ENCODE measurements around the gene TNPO3.
"Not testable (repeated sequence)": the region's sequence is repeated elsewhere in the genome, so short reads cannot be mapped to it uniquely, and the experiment has no call there.

Gene TNPO3

DNA sequence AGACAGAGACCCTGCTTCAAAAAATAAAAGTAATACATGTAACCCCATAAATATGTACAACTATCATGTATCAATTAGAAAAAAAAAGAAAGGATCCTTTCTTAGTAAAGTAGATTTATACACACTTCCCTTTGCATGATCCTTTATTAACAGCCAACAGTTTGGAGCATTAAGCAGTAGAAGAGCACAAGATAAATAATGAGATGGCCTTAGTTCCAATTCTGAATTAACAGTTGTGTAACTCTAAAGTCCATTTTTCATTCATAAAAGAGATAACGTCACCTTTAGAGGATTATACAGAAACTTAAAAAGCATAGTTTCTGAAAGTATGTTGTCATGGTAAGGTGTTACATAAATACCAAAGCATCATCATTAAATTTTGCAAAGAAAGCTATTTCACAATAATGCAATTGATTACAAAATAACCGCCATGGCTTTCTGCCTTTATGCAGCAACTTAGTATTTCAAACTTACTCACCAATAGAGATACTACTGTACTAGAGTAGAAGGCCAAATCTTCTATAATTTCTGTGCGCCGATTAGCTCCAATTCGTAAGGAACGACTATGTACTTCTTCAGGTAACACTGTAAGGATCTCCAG is 40.3 kb downstream of the TNPO3 start:
- no peak for DNase-seq (ENCODE audit: low read depth in 2 of 2)

DNA sequence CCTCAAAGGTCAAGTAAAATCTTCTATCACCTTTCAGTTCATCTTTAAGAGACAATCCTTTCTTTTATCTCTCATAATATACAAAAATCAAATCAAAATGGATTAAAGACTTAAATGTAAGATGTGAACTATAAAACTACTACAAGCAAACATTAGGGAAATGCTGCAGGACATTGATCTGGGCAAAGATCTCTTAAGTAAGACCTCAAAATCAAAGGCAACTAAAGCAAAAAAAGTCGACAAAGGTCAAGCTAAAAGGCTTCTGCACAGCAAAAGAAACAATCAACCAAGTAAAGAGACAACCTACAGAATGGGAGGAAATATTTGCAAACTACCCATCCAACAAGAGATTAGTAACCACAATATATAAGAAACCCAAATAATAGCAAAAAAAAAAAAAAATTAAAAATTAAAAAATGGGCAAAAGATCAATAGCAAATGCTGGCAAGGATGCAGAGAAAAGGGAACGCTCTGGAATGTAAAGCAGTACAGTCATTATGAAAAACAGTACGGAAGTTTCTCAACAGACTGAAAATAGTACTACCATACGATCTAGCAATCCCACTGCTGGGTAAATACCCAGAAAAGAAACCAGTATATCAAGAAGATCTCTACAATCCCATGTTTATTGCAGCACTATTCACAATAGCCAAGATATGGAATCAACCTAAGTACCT is 41.7 kb downstream of the TNPO3 start:
- DNase-seq (ENCODE audit: low read depth in 2 of 2), result no peak

DNA sequence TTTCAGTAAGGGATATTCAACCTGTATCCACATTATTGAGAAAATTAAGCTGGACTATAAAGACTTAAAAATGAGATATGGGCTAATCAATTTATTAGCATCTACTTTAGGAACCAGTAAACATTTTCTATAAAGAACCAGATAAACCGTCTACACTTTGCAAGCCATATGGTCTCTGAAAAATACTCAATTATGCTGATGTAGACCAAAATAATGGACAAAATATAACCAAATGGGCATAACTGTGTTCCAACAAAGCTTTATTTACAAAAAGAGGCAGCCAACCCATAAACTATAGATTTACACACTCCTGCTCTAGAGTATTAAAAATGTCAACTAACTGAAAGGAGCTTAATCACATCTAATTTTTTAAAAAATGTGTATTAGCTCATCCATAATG is 42.3 kb downstream of the TNPO3 start:
- DNase-seq (ENCODE audit: low read depth in 2 of 2), result no peak

DNA sequence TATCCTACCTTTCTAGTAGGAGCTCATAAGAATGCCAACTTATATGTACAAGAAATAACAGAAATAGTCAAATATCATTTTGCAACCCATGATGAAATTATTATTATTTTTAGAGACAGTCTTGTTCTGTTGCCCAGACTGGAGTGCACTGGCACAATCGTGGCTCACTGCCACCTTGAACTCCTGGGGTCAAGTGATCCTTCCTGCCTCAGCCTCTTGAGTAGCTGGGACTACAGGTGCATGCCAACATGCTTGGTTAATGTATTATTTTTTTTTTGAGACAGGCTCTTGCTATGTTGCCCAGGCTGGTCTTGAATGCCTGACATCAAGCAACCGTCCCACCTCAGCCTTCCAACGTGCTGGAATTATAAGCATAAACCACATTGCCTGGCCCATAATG is 44.8 kb downstream of the TNPO3 start:
- DNase-seq (ENCODE audit: low read depth in 2 of 2), result no peak

DNA sequence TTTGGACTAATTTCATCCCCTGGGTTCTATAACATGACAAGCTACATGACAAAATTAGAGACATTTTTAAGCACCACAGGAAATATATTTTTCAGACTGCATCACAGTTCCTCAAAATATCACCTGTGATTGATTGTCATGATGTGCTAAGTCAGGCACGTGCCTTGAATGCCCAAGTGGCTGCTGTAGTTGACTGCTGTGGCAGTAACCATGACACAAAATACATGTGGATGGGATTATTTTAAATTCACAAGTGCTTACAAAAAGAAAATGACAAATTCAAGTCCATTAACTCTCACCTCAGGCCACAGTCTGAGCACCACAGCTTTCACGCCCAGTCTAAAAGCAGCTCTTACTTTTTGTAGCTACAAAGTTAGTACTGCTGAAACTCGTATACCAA is 45.5 kb downstream of the TNPO3 start:
- no peak for DNase-seq (ENCODE audit: low read depth in 2 of 2)

DNA sequence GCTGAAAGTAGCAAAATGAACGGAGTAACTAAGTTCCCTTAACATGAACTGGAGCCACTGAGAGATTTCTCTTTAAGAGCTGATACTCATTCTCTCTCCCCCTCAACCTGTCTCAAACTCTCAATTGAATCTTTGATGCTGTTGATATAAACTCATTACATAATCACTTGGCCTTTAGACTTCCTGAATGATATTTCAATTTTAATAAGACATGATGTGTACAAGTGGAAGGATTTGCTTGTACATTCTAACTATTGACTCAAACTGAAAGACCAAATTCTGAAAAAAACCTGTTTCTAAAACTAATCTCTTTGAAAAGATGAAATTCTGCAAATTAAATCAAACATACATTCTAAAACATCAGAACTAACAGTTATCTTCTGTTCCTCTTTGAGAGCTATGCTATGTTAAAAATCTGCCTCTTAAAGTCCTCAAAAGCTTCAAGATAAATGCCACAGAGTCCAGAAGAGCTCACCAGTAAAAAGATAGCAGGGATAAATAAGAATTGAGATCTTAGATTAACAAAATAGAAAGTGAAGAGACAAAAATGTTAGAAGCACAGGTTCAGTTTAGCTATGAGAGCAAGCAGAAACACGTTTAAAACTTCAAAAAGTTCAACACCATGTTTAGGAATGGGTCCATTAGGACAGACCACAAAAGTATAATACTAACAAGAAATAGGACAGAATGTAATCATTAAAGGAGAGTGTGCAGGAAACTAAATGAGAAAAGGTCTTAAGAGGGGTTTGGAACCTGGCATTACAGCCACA is 46.1 kb downstream of the TNPO3 start:
- DNase-seq (ENCODE audit: low read depth in 2 of 2), result no peak

DNA sequence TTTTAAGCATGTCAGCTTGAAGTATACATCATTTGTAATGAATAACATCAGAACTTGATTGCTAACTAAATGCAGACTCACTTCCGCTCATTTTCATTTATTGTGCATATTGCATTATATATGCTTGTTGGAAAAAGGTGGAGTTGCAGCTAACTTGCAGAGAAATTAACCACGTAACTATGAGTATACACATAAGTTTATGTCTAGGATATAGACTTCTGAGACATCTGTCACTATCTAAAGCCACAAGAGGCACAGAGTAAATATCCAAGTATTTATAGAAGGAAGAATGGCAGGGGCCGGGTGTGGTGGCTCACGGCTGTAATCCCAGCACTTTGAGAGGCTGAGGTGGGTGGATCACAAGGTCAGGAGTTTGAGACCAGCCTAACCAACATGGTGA is 47.3 kb downstream of the TNPO3 start:
- DNase-seq (ENCODE audit: low read depth in 2 of 2), result no peak

DNA sequence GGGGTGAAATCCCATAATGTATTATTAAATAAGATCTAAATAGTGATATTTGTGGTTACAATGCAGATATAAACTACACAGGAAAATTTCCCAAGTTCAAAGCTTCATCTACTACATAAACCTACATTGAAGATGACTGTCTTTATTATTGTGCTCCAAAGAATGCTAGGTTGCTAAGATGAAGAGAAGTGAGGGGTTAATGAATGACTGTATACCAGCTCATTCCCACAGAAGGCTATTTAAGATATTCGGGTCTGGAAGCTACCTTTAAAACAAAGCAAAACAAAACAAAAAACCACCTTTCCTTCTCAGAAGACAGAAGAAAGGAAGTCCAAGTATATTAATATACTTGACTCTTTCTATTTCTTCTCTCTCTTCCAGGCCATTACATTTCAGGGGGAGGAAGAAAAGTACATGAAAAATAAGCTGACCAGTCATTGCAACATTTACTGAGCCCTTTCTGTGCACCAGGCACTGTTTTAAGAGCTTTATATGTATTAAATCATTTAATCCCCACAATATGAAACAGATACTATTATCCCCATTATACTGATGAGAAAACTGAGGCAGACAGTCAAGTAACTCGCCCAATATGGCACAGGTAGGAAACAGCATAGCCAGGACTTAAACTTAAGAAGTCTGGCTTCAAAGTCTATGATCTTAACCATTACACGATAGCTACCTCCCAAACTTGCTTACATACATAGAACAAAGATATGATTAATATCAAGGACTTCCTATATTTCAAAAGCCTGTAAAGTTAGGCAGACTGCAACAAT is 48.1 kb downstream of the TNPO3 start:
- DNase-seq (ENCODE audit: low read depth in 2 of 2), result no peak

DNA sequence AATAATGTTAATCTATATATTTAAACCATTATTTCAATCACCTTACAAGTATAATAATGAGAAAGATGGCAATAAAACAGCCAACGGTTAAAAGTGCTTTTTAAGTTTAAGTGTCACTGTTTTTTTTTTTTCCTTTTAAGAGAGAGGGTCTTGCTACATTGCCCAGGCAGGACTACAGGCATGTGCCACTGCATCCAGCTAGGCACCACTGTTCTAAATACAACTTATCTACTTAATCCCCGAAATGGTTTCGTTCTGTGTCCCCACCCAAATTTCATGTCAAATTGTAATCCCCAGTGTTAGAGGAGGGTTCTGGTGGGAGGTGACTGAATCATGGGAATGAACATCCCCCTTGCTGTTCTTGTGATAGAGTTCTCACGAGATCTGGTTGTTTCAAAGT is 49.7 kb downstream of the TNPO3 start:
- no peak for DNase-seq (ENCODE audit: low read depth in 2 of 2)

DNA sequence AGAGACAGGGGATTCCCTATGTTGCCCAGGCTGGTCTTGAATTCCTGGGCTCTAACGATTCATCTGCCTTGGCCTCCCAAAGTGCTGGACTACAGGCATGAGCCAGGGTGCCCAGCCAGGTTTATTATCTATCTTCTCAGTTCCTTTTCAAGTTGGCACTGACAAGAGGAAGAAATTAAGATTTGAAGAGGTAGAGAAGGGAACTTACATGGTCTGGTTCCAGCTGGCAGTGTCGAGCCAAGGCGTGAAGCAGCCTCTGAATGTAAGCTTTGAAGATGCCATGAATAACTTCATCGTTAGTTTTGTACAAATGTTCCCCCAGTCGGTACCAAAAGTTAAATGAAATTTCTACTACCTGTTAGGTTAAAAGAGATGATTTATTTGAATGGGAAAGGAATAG is 57.7 kb downstream of the TNPO3 start:
- DNase-seq (ENCODE audit: low read depth in 2 of 2), result no peak

DNA sequence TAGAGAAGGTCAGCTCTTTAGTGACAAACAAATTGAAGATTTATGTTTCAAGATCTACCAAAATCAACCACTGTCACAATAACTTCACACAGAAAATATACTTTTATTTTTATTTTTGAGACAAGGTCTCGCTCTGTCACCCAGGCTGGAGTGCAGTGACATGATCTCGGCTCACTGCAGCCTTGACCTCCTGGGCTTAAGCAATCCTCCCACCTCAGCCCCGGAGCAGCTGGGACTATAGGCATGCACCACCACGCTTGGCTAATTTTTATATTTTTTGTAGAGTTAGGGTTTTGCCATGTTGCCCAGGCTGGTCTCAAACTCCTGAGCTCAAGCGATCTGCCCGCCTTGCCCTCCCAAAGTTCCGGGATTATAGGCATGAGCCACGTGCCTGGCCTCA is 60.4 kb downstream of the TNPO3 start:
- not testable (repeated sequence) for DNase-seq (ENCODE audit: low read depth in 2 of 2)

DNA sequence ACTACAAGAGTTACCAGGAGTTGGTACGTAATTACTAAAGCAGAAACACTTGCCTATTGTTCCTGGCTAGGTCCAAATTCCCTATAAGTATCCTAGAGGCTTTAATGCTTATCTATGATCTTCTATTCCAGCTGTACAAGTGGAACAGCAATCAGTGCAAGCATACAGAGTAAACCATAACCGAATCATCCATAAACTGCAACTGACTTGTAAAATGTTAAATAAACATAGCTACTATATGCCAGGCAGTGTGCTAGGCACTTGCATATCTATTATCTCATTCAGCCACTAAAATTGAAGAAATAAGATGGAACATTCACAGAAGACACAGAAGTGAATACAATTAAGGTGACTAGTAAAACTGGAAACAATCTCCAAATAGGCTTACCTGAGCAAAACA is 61.5 kb downstream of the TNPO3 start:
- no peak for DNase-seq (ENCODE audit: low read depth in 2 of 2)

DNA sequence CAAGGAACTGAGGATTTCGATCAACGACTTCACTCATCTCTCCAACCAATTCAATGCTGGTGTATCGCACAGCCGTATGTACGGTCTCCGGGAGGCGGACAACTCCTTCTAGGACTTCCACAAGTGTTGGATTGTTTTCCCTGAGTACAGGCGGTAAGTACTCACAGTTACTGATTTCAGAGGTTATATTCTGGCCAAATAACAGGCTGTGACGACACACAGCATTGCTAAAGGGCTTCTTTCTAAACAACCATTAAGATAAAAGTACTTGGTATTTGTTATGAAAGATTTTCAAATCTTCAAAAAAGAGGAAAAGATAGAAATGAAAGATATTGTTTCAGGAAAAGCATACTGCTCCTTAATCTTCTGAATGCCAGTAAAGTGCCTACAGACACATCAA is 65.0 kb downstream of the TNPO3 start:
- DNase-seq (ENCODE audit: low read depth in 2 of 2), result no peak

DNA sequence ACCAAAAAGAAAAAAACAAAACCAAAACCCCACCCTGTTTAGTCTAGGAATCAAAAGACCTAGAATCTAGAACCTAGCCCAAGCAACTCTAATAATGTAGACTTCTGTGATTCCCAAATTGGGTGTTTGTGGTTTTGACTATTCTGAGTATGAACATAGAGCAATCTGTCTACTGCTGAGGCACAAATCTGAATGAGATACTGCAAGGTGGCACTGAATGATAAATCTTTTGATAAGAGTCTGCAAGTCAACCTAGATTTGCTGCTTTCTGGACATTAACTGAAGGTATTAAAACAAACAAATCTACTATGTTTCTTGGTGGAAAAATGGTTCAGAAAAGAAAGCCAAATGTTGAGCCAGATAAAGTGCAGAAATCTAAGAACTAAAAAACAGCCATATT is 66.5 kb downstream of the TNPO3 start:
- DNase-seq (ENCODE audit: low read depth in 2 of 2), result no peak

DNA sequence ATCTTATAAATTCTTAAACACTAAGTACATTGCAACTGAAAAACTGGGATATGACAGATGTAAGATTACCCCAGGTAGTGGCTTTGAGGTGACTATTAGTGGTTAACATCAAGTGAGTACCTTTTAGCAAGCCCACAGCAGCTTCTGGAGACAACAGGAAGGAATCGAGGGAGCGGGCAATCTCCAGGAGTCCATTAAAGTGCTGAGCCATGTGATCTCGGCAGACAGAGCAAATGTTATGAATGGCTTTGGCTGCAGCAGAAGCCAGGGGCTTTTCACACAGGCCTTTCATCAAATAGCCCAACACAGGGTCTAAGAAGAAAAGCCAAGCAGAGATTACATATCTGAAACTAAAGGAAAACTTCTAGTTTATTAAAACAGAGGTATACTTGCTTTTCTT is 68.3 kb downstream of the TNPO3 start:
- DNase-seq (ENCODE audit: low read depth in 2 of 2), result no peak

DNA sequence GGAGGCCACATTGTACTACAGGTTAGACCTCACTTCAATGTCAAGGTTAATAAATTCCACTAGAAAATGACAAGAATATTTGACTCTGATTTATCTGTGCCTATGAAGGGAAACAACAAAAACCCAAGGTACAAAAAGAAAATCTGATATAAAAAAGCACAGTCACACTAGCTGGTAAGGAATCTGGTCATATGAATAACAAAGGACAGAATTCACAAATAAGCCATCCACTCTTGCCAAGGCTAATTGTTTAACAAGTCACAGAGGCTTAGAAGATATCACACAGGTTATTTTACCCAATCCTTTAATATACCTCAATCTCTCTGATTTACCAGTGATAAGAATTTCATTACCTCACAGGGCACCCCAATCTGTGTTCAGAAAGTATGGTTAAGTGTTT is 69.3 kb downstream of the TNPO3 start:
- no peak for DNase-seq (ENCODE audit: low read depth in 2 of 2)

DNA sequence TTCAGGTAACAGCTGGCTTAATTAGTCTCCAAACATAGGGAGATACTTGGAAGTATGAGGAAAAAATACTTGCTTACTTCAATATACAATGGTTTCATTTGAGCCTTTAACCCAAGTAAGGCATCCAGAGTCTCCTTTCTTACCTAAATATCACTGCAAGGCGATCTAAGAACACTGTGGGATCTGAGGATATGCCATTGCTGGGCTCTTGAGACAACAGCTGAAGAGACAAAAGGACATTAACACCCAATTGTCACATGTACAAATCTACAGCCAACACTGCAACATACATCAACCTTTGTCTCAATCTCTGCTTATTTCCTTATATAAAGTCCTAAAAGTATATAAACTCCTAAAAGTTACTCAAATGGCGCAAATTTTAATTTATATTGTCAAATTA is 72.8 kb downstream of the TNPO3 start:
- DNase-seq (ENCODE audit: low read depth in 2 of 2), result no peak

DNA sequence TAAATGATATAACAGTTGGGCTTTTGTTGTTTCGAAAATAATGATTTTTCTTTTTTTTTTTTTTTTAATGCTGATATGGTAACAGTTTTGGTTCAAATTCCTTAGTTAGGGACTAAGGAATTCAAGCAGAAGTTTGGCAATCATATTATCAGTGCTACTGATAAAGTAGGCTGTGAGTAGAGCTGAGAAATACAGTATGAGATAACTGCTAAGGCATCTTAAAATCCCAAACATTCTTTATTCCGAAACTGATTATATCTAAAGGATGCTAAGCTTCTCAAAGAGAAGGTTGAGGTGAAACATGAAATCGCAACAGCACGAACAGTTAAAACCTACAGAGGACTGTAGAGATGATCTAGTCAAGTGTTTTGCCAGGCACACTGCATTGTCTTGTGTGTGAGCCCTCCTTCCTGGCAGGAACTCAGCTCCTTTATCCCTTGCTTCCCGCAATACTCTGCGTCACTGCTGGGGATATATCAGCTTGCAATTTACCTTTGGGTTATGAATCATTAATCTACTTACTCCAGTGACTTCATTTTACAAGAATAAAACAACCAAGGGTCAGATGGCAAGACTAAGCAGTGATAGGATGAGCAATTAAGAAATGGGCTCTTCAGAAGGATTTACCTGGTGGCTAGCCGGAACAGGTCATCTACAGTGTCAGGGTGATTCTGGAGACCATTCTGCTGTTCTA is 80.5 kb downstream of the TNPO3 start:
- no peak for DNase-seq (ENCODE audit: low read depth in 2 of 2)

DNA sequence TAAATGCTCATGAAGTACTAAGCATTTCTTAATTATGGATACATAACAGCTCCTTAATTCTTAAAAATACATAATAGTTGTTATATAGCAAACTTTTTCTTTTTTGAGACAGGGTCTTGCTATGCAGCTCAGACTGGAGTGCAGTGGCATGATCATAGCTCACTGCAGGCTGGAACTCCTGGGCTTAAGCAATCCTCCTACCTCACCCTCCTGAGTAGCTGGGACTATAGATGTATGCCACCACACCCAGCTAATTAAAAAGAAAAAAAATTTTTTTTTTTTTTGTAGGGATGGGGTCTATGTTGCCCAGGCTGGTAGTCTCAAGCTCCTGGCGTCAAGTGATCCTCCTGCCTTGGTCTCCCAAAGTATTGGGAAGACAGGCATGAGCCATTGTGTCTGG is 86.3 kb downstream of the TNPO3 start:
- no peak for DNase-seq (ENCODE audit: low read depth in 2 of 2)

DNA sequence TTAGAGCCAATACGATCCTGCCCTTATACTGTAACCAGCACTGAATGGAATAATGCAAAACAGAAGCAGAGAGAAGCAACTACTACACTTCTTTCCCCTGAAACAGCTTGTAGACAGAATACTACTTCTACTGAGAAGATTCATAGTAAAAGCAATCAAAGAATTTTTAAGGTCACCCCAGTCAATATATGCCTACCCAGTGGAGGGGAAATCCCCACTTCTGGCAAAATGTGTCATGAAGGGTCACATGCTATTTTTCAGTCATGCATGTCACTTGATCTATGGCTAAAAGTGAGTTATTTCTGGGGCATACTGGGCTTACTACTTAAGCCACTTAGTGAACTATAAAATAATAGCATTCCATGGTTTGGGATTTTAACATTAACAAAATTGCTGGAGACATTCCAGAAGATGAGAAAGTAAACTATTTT is 91.6 kb downstream of the TNPO3 start:
- DNase-seq (ENCODE audit: low read depth in 2 of 2), result no peak

DNA sequence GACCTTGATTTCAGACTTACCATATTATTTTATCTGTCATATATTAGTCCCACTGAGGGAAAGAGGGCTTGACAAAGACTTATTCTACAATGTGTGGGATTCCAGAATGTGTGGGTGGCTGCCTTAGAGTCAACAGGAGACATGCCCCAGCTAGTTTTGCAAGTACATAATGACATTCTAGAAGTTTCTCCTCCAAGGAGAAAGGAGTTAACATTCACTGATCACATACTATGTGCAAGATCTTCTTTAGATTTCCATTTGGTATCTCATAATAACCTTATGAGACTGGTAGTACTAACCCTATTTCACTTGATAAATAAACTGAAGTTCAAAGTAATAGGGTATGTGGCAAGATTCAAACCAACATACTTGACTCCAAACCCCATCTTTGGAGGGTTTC is 92.0 kb downstream of the TNPO3 start:
- DNase-seq (ENCODE audit: low read depth in 2 of 2), result no peak

Data from fibroblast of skin of left biceps (primary cell).